Esophagus muscularis mucosa (tissue), 3 donors: ENCODE measurements around the gene TNNT1.

Experiments
- POLR2A ChIP-seq: fragments of 450-650 bp; IDR thresholded peaks from one replicate; pipeline ENCODE4 v1.6.1; 2017; ENCODE audit warnings: antibody characterized with exemption, moderate library complexity, mild to moderate bottlenecking, low read depth
- POLR2AphosphoS5 ChIP-seq, 2 donors: sonication (generic); formaldehyde crosslinking; IDR thresholded peaks; one replicate each; pipeline ENCODE4 v1.6.1; 2017; ENCODE audit warnings: antibody characterized with exemption in 2 of 2
- TF ChIP-seq, protein P1 (sequence below), 3 experiments: fragments of 200-600 bp in 2 of 3; fragments of 450-650 bp in 1 of 3; sonication (generic) in 2 of 3; IDR thresholded peaks; one replicate each; pipeline ENCODE4 v1.5.1; 2017 to 2019; ENCODE audit warnings: antibody characterized with exemption in 3 of 3, mild to moderate bottlenecking in 2 of 3, moderate library complexity in 1 of 3

DNA sequence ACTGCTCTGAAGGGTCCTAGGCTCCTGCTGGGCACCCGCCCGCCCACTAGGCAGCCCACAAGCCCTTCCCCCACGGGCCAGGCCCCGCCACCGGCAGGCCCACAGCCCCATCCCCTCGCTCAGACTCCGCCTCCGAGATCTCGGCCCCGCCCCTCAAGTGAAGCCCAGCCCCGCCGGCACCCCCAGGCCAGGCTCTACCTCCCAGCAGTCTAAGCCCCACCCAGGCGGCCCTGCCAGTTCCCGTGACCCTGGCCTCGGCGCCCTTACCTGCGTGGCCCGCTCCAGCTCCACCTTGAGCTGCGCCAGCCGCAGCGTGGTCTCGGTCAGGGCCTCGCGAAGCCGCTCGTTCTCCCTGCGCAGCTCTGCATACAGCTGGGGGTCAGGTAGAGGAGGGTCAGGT, 57.1 kb downstream of the TNNT1 start:
- no peak for TF ChIP-seq POLR2AphosphoS5 (IDR thresholded peaks at IDR 0.05)
- TF ChIP-seq POLR2A: no peak
- TF ChIP-seq, protein P1, sequence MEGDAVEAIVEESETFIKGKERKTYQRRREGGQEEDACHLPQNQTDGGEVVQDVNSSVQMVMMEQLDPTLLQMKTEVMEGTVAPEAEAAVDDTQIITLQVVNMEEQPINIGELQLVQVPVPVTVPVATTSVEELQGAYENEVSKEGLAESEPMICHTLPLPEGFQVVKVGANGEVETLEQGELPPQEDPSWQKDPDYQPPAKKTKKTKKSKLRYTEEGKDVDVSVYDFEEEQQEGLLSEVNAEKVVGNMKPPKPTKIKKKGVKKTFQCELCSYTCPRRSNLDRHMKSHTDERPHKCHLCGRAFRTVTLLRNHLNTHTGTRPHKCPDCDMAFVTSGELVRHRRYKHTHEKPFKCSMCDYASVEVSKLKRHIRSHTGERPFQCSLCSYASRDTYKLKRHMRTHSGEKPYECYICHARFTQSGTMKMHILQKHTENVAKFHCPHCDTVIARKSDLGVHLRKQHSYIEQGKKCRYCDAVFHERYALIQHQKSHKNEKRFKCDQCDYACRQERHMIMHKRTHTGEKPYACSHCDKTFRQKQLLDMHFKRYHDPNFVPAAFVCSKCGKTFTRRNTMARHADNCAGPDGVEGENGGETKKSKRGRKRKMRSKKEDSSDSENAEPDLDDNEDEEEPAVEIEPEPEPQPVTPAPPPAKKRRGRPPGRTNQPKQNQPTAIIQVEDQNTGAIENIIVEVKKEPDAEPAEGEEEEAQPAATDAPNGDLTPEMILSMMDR (IDR thresholded peaks at IDR 0.05): no peak
